ENCODE measurements around the gene MPDU1. TPM values are rescaled to one million over a fixed set of nuclear protein-coding genes. Genes with fewer than 3 reads are reported as not detected.

MPDU1 gene
- total RNA-seq, 2 experiments from 2014 or later, result 21.3 to 34.5 TPM

GRCh38 chr17:7538891-7539545, 44.6 kb upstream of the MPDU1 start:
- Histone ChIP-seq H3K9me3 (ENCODE audit: low read length) (0 out of 2 replicates have a peak, but pooled peaks cover 4% of the 10 kb centered on the region), H3K79me2 (ENCODE audit: insufficient read depth, low read depth, low read length) (no peaks in the 10 kb centered on the region), H4K20me1 (ENCODE audit: insufficient read depth, low read length) (no peaks in the 10 kb centered on the region), H3K27ac (ENCODE audit: low read depth, low read length, poor library complexity, severe bottlenecking) (no peak overlapping the region), H3K4me3 (ENCODE audit: low read depth, low read length, poor library complexity, severe bottlenecking) (no peak overlapping the region), H2AFZ (ENCODE audit: low read length) (no peak overlapping the region), H3K4me1 (ENCODE audit: insufficient read depth, low read length, poor library complexity, severe bottlenecking) (no peaks in the 10 kb centered on the region), H3K4me2 (ENCODE audit: low read length) (no peak overlapping the region), H3K9me2 (ENCODE audit: insufficient read depth, low read length) (no peaks in the 10 kb centered on the region), H3K36me3 (ENCODE audit: insufficient read depth, low read length) (no peaks in the 10 kb centered on the region)
- POLR2A ChIA-PET, result no interaction called here
- no peak for DNase-seq (ENCODE audit: low spot score)
- BruUV-seq (replicated peaks), result no TSS peak
- intact Hi-C loops (cut with micrococcal nuclease; ENCODE audit: unreplicated experiment), result no loop called here
- CTCF ChIA-PET (ENCODE audit: unreplicated experiment), result no interaction called here
- no peak for TF ChIP-seq EZH2phosphoT487 (IDR thresholded peaks at IDR 0.05; ENCODE audit: borderline replicate concordance, low read depth, low read length)
- TF ChIP-seq CTCF (conservative IDR thresholded peaks at IDR 0.05; ENCODE audit: low read length), result no peak

GRCh38 chr17:7541074-7541621, 42.5 kb upstream of the MPDU1 start:
- Histone ChIP-seq H3K9me3 (ENCODE audit: low read length) (0 out of 2 replicates have a peak, but pooled peaks cover 4% of the 10 kb centered on the region), H4K20me1 (ENCODE audit: insufficient read depth, low read length) (no peaks in the 10 kb centered on the region), H3K4me1 (ENCODE audit: insufficient read depth, low read length, poor library complexity, severe bottlenecking) (no peaks in the 10 kb centered on the region), H2AFZ (ENCODE audit: low read length) (no peak overlapping the region), H3K9me2 (ENCODE audit: insufficient read depth, low read length) (no peaks in the 10 kb centered on the region), H3K27ac (ENCODE audit: low read depth, low read length, poor library complexity, severe bottlenecking) (no peak overlapping the region), H3K4me2 (ENCODE audit: low read length) (no peak overlapping the region), H3K4me3 (ENCODE audit: low read depth, low read length, poor library complexity, severe bottlenecking) (no peak overlapping the region), H3K79me2 (ENCODE audit: insufficient read depth, low read depth, low read length) (no peaks in the 10 kb centered on the region), H3K36me3 (ENCODE audit: insufficient read depth, low read length) (no peaks in the 10 kb centered on the region)
- BruUV-seq (replicated peaks), result no TSS peak
- ChIA-PET CTCF (ENCODE audit: unreplicated experiment) (no interaction called here), POLR2A (no interaction called here)
- no peak for DNase-seq (ENCODE audit: low spot score)
- intact Hi-C loops (cut with micrococcal nuclease; ENCODE audit: unreplicated experiment), result no loop called here
- TF ChIP-seq CTCF (conservative IDR thresholded peaks at IDR 0.05; ENCODE audit: low read length), result no peak
- TF ChIP-seq EZH2phosphoT487 (IDR thresholded peaks at IDR 0.05; ENCODE audit: borderline replicate concordance, low read depth, low read length), result no peak

- Histone ChIP-seq H3K4me3 (ENCODE audit: low read depth, low read length, poor library complexity, severe bottlenecking) (no peak overlapping the region), H3K79me2 (ENCODE audit: insufficient read depth, low read depth, low read length) (no peaks in the 10 kb centered on the region), H4K20me1 (ENCODE audit: insufficient read depth, low read length) (no peaks in the 10 kb centered on the region), H2AFZ (ENCODE audit: low read length) (no peak overlapping the region), H3K36me3 (ENCODE audit: insufficient read depth, low read length) (no peaks in the 10 kb centered on the region), H3K9me3 (ENCODE audit: low read length) (no peaks in the 10 kb centered on the region), H3K27ac (ENCODE audit: low read depth, low read length, poor library complexity, severe bottlenecking) (no peak overlapping the region), H3K4me2 (ENCODE audit: low read length) (no peak overlapping the region), H3K9me2 (ENCODE audit: insufficient read depth, low read length) (no peaks in the 10 kb centered on the region), H3K4me1 (ENCODE audit: insufficient read depth, low read length, poor library complexity, severe bottlenecking) (no peaks in the 10 kb centered on the region)
- DNase-seq (ENCODE audit: low spot score), result no peak
- no peak for TF ChIP-seq EZH2phosphoT487 (IDR thresholded peaks at IDR 0.05; ENCODE audit: borderline replicate concordance, low read depth, low read length)
- TF ChIP-seq CTCF (conservative IDR thresholded peaks at IDR 0.05; ENCODE audit: low read length), result no peak
- intact Hi-C loops (cut with micrococcal nuclease; ENCODE audit: unreplicated experiment), result no loop called here
- CTCF ChIA-PET (ENCODE audit: unreplicated experiment), result no interaction called here
- no TSS peak for BruUV-seq (replicated peaks)
- POLR2A ChIA-PET, result no interaction called here
Observed at GRCh38 chr17:7544911-7545310, 38.7 kb upstream of the MPDU1 start.
